IMR-90 (cell line): ENCODE results near the gene LRRIQ4. TPM values are rescaled to one million over a fixed set of nuclear protein-coding genes. Genes with fewer than 3 reads are reported as not detected.

Experiments used
- ATAC-seq: fragments of 200-7000 bp; cut with Tn5 transposase; 2 replicates; pipeline ENCODE4 v1.9.1; 2020; ENCODE audit warnings: low read depth, mild to moderate bottlenecking, moderate library complexity
- BruUV-seq: library from RNA; stranded (reverse); fragments of 400-500 nt; replicated peaks from 2 replicates; lab custom pipeline; 2021; lab: Mats Ljungman, UMichigan
- CTCF ChIA-PET: fragments of 300-600 bp; formaldehyde crosslinking; extraction: SDS; loops from one replicate; lab custom pipeline; 2021; ENCODE audit warnings: antibody characterized with exemption; lab: Yijun Ruan, JAX
- POLR2A ChIA-PET: fragments of 300-600 bp; sonication (Branson Sonifier 250); formaldehyde crosslinking; loops from one replicate; lab custom pipeline; 2022; ENCODE audit warnings: antibody characterized with exemption; ENCODE audit not compliant: unreplicated experiment; lab: Charles Lee
- DNase-seq: peaks from one replicate; pipeline ENCODE4 v3.0.0; 2013
- H2AFZ ChIP-seq: replicated peaks from 2 replicates; pipeline ENCODE3; 2013; ENCODE audit warnings: low read length, mild to moderate bottlenecking; ENCODE audit not compliant: poor library complexity
- H2AK5ac ChIP-seq: 2 replicates; pipeline ENCODE4 v1.6.1; 2013; ENCODE audit warnings: low read depth, low read length, inconsistent platforms
- H2AK9ac ChIP-seq: replicated peaks from 2 replicates; pipeline ENCODE3; 2013; ENCODE audit warnings: mild to moderate bottlenecking, low read depth, low read length, moderate library complexity; ENCODE audit not compliant: poor library complexity
- H2BK120ac ChIP-seq: 2 replicates; pipeline ENCODE4 v1.6.1; 2013; ENCODE audit warnings: low read depth, low read length, inconsistent platforms
- H2BK15ac ChIP-seq: 3 replicates; pipeline ENCODE4 v1.6.1; 2013; ENCODE audit warnings: low read depth, low read length, inconsistent platforms
- H2BK20ac ChIP-seq: 2 replicates; pipeline ENCODE4 v1.6.1; 2013; ENCODE audit warnings: low read depth, mild to moderate bottlenecking, inconsistent platforms, low read length, moderate library complexity
- H2BK5ac ChIP-seq: 2 replicates; pipeline ENCODE4 v1.6.1; 2013; ENCODE audit warnings: mild to moderate bottlenecking, low read depth, low read length, inconsistent platforms; ENCODE audit not compliant: poor library complexity, severe bottlenecking
- H3K14ac ChIP-seq: replicated peaks from 2 replicates; pipeline ENCODE4 v1.6.1; 2013; ENCODE audit warnings: low read depth, low read length, inconsistent platforms
- H3K18ac ChIP-seq: 2 replicates; pipeline ENCODE4 v1.6.1; 2013; ENCODE audit warnings: low read depth, low read length, control low read depth
- H3K23ac ChIP-seq: 2 replicates; pipeline ENCODE4 v1.6.1; 2013; ENCODE audit warnings: low read depth, low read length, inconsistent platforms
- H3K27ac ChIP-seq: 2 replicates; pipeline ENCODE4 v1.5.1; 2013; ENCODE audit warnings: mild to moderate bottlenecking, control low read depth, low read length; ENCODE audit not compliant: insufficient read depth
- H3K27me3 ChIP-seq: 2 replicates; pipeline ENCODE4 v1.6.1; 2013; ENCODE audit warnings: low read length; ENCODE audit not compliant: control insufficient read depth, insufficient read depth
- H3K36me3 ChIP-seq: 2 replicates; pipeline ENCODE4 v1.6.1; 2013; ENCODE audit warnings: low read length, mixed read lengths; ENCODE audit not compliant: control insufficient read depth, insufficient read depth
- H3K4ac ChIP-seq: 2 replicates; pipeline ENCODE4 v1.6.1; 2013; ENCODE audit warnings: low read depth, low read length, inconsistent platforms
- H3K4me1 ChIP-seq: 2 replicates; pipeline ENCODE4 v1.6.1; 2013; ENCODE audit warnings: low read length, mixed read lengths; ENCODE audit not compliant: control insufficient read depth, insufficient read depth
- H3K4me2 ChIP-seq: 2 replicates; pipeline ENCODE4 v1.6.1; 2013; ENCODE audit warnings: low read depth, mild to moderate bottlenecking, control low read depth, low read length, moderate library complexity
- H3K4me3 ChIP-seq: 2 replicates; pipeline ENCODE4 v1.5.1; 2013; ENCODE audit warnings: low read depth, mild to moderate bottlenecking, control low read depth, low read length, moderate library complexity; ENCODE audit not compliant: insufficient read depth
- H3K56ac ChIP-seq: 2 replicates; pipeline ENCODE4 v1.6.1; 2013; ENCODE audit warnings: low read length, inconsistent platforms; ENCODE audit not compliant: insufficient read depth; ENCODE audit errors: extremely low read depth
- H3K79me1 ChIP-seq, 2 experiments: 2 replicates each; pipeline ENCODE4 v1.6.1; 2013; ENCODE audit warnings: low read length in 2 of 2, inconsistent platforms in 1 of 2, low read depth in 1 of 2
- H3K9ac ChIP-seq: 2 replicates; pipeline ENCODE4 v1.6.1; 2013; ENCODE audit warnings: low read depth, low read length, control low read depth
- H3K9me1 ChIP-seq: 2 replicates; pipeline ENCODE4 v1.6.1; 2013; ENCODE audit warnings: low read length, inconsistent platforms; ENCODE audit not compliant: insufficient read depth
- H3K9me3 ChIP-seq: 2 replicates; pipeline ENCODE4 v1.6.1; 2013; ENCODE audit warnings: low read length; ENCODE audit not compliant: control insufficient read depth, insufficient read depth
- H4K20me1 ChIP-seq: 2 replicates; pipeline ENCODE4 v1.6.1; 2013; ENCODE audit warnings: low read length, inconsistent platforms; ENCODE audit not compliant: insufficient read depth
- H4K5ac ChIP-seq: 2 replicates; pipeline ENCODE4 v1.6.1; 2013; ENCODE audit warnings: mild to moderate bottlenecking, low read depth, low read length, control low read depth
- H4K8ac ChIP-seq, 2 experiments: 2 replicates each; pipeline ENCODE4 v1.6.1; 2013; ENCODE audit warnings: low read depth in 2 of 2, low read length in 2 of 2, control low read depth in 1 of 2, inconsistent platforms in 1 of 2
- H4K91ac ChIP-seq: 2 replicates; pipeline ENCODE4 v1.6.1; 2013; ENCODE audit warnings: low read depth, low read length, inconsistent platforms; ENCODE audit not compliant: insufficient read depth
- BHLHE40 ChIP-seq: fragments of 150-350 bp; IDR thresholded peaks from 2 replicates; pipeline ENCODE4 v1.6.1; 2016; ENCODE audit warnings: mild to moderate bottlenecking, low read depth, low read length
- CEBPB ChIP-seq: IDR thresholded peaks from 2 replicates; pipeline ENCODE4 v1.6.1; 2012; ENCODE audit warnings: low read depth, low read length, improper control_type of control experiment
- CHD1 ChIP-seq: IDR thresholded peaks from 2 replicates; pipeline ENCODE4 v1.6.1; 2012; ENCODE audit warnings: low read depth, low read length, improper control_type of control experiment
- CTCF ChIP-seq: conservative IDR thresholded peaks from 2 replicates; pipeline ENCODE4 v1.5.1; 2012; ENCODE audit warnings: mild to moderate bottlenecking, low read depth, low read length, improper control_type of control experiment
- ELK1 ChIP-seq: fragments of 150-350 bp; IDR thresholded peaks from 2 replicates; pipeline ENCODE4 v1.6.1; 2016; ENCODE audit warnings: low read depth, mild to moderate bottlenecking, low read length, moderate library complexity, borderline replicate concordance
- FOS ChIP-seq: fragments of 150-350 bp; IDR thresholded peaks from 2 replicates; pipeline ENCODE4 v1.6.1; 2016; ENCODE audit warnings: low read depth, low read length
- MAFK ChIP-seq: IDR thresholded peaks from 2 replicates; pipeline ENCODE4 v1.6.1; 2012; ENCODE audit warnings: low read depth, low read length, improper control_type of control experiment
- MAZ ChIP-seq: IDR thresholded peaks from 2 replicates; pipeline ENCODE4 v1.6.1; 2012; ENCODE audit warnings: low read depth, mild to moderate bottlenecking, low read length, improper control_type of control experiment, moderate library complexity, borderline replicate concordance
- MXI1 ChIP-seq: IDR thresholded peaks from 2 replicates; pipeline ENCODE4 v1.6.1; 2012; ENCODE audit warnings: low read depth, mild to moderate bottlenecking, low read length, moderate library complexity, borderline replicate concordance
- NFE2L2 ChIP-seq: fragments of 150-350 bp; IDR thresholded peaks from 2 replicates; pipeline ENCODE4 v1.6.1; 2016; ENCODE audit warnings: low read depth, mild to moderate bottlenecking, low read length
- POLR2A ChIP-seq: IDR thresholded peaks from 2 replicates; pipeline ENCODE4 v1.6.1; 2012; ENCODE audit warnings: mild to moderate bottlenecking, low read depth, low read length
- RAD21 ChIP-seq: IDR thresholded peaks from 2 replicates; pipeline ENCODE4 v1.6.1; 2012; ENCODE audit warnings: low read length, improper control_type of control experiment
- RCOR1 ChIP-seq: IDR thresholded peaks from 2 replicates; pipeline ENCODE4 v1.6.1; 2012; ENCODE audit warnings: mild to moderate bottlenecking, low read length, improper control_type of control experiment; ENCODE audit not compliant: insufficient replicate concordance
- RFX5 ChIP-seq: IDR thresholded peaks from 2 replicates; pipeline ENCODE4 v1.8.0; 2012; ENCODE audit warnings: low read depth, mild to moderate bottlenecking, low read length, moderate library complexity
- SMC3 ChIP-seq: fragments of 150-350 bp; IDR thresholded peaks from 2 replicates; pipeline ENCODE4 v1.6.1; 2016; ENCODE audit warnings: low read depth, mild to moderate bottlenecking, antibody characterized with exemption, low read length, moderate library complexity
- WGBS, 2 experiments: methylation state at CpG; one replicate each; pipeline versions ENCODE4 v1.1.5 to v1.1.7; 2013; ENCODE audit warnings: missing lambda C conversion rate in 2 of 2; ENCODE audit not compliant: insufficient read length in 1 of 2; ENCODE audit errors: extremely low coverage in 2 of 2; 5-methylcytosine and 5-hydroxymethylcytosine counted together
- dilution Hi-C: fragments of 300-500 bp; cut with HindIII; formaldehyde crosslinking; loops from one replicate; pipeline ENCODE4 v1.14.3; 2018; ENCODE audit warnings: low sequenced_read_pairs; ENCODE audit not compliant: unreplicated experiment
- in situ Hi-C: fragments of 300-500 bp; cut with MboI; formaldehyde crosslinking; loops from 3 replicates; pipeline ENCODE4 v1.14.3; 2019; ENCODE audit warnings: low sequenced_read_pairs, inconsistent platforms, mixed read lengths
- intact Hi-C: fragments of 100-400 bp; cut with micrococcal nuclease; formaldehyde crosslinking; loops from 2 replicates; pipeline ENCODE4 v1.10.0; 2022
- polyA plus RNA-seq, 3 experiments: library from polyadenylated mRNA; depleted of rRNA; stranded (reverse); fragments of >200 nt; gene quantifications; 2 replicates each; pipeline ENCODE4 v1.2.3, GENCODE V29; 2012; ENCODE audit warnings: low replicate concordance in 1 of 3
- total RNA-seq: library from RNA; depleted of rRNA; stranded (reverse); fragments of >200 nt; gene quantifications from 2 replicates; pipeline ENCODE4 v1.2.3, GENCODE V29; 2012
- TF ChIP-seq, protein P1 (sequence below): fragments of 150-350 bp; IDR thresholded peaks from 2 replicates; pipeline ENCODE4 v1.6.1; 2017; ENCODE audit warnings: mild to moderate bottlenecking, antibody characterized with exemption, low read length, low read depth

The LRRIQ4 gene
- total and polyA plus RNA-seq, 2 of the 4 experiments (the other 2 are of a cell fraction): not detected

- DNase-seq (no peak), ATAC-seq (no peak)
- no peak overlapping the region for H3K14ac ChIP-seq
- BruUV-seq: no TSS peak
- in situ Hi-C loops: no loop called here
- H2BK15ac ChIP-seq: no peak overlapping the region
- H3K4me2 ChIP-seq: no peak overlapping the region
- no peak overlapping the region for H2BK5ac ChIP-seq
- no peaks in the 10 kb centered on the region for H3K9me3 ChIP-seq
- no peak for TF ChIP-seq ELK1
- TF ChIP-seq SMC3: no peak
- TF ChIP-seq BHLHE40: no peak
- TF ChIP-seq FOS: no peak
- TF ChIP-seq CEBPB: no peak
- TF ChIP-seq, protein P1, sequence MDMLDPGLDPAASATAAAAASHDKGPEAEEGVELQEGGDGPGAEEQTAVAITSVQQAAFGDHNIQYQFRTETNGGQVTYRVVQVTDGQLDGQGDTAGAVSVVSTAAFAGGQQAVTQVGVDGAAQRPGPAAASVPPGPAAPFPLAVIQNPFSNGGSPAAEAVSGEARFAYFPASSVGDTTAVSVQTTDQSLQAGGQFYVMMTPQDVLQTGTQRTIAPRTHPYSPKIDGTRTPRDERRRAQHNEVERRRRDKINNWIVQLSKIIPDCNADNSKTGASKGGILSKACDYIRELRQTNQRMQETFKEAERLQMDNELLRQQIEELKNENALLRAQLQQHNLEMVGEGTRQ: no peak
- TF ChIP-seq RAD21: no peak
- TF ChIP-seq CHD1: no peak
- TF ChIP-seq CTCF: no peak
- no peak for TF ChIP-seq MXI1
- no peak for TF ChIP-seq POLR2A
- no peak for TF ChIP-seq MAZ
- TF ChIP-seq RFX5: no peak
- TF ChIP-seq NFE2L2: no peak
- no peak for TF ChIP-seq RCOR1
- no peak for TF ChIP-seq MAFK
- no peak overlapping the region for H3K4me3 ChIP-seq
- H3K36me3 ChIP-seq: no peaks in the 10 kb centered on the region
- H3K9ac ChIP-seq: no peak overlapping the region
- dilution Hi-C loops: no loop called here
- no peak overlapping the region for H4K91ac ChIP-seq
- ChIA-PET POLR2A (interaction anchor here (0.6 kb wide), 1 partner anchor 273 kb away, joined by 9 read pairs; no protein-coding TSS in a partner anchor), CTCF (interaction anchor here (0.7 kb wide), 1 partner anchor 970 kb away, joined by 5 read pairs; no protein-coding TSS in a partner anchor)
- H3K79me1 ChIP-seq: peaks cover 0 to 3% of the 10 kb centered on the region in 2 experiments; a peak in 1 of 4 replicates
- H3K4me1 ChIP-seq: peaks cover 3% of the 10 kb centered on the region
- no peak overlapping the region for H3K18ac ChIP-seq
- no peak overlapping the region for H3K27ac ChIP-seq
- 100% methylated on average over 1 of the region's 2 CpGs; no CpG with 5 or more reads in 1 of the 2 experiments for WGBS, 2 experiments
- H3K4ac ChIP-seq: no peak overlapping the region
- H3K56ac ChIP-seq: no peak overlapping the region
- no peak overlapping the region for H4K5ac ChIP-seq
- H2AK5ac ChIP-seq: no peak overlapping the region
- H2BK20ac ChIP-seq: no peak overlapping the region
- no peak overlapping the region for H2AK9ac ChIP-seq
- H4K20me1 ChIP-seq: no peaks in the 10 kb centered on the region
- H2BK120ac ChIP-seq: no peak overlapping the region
- no peak overlapping the region for H4K8ac ChIP-seq
- peaks cover 9% of the 10 kb centered on the region for H3K9me1 ChIP-seq
- H3K23ac ChIP-seq: no peak overlapping the region
- no peaks in the 10 kb centered on the region for H3K27me3 ChIP-seq
- H2AFZ ChIP-seq: no peak overlapping the region
- intact Hi-C loops: no loop called here
Measured at GRCh38 chr3:169809230-169809795, 3.4 kb upstream of the LRRIQ4 start.
